OCI-LY1 (cell line): ENCODE data around the gene NTF3.

Experiments
- CTCF ChIP-seq: fragments of 200-600 bp; sonication (generic), shearing (Covaris generic); IDR thresholded peaks from 2 replicates; pipeline ENCODE4 v1.5.1; 2017; ENCODE audit warnings: mild to moderate bottlenecking, antibody characterized with exemption, low read length, moderate library complexity, mixed read lengths
- EZH2 ChIP-seq: fragments of 200-600 bp; sonication (generic), shearing (Covaris generic); IDR thresholded peaks from 2 replicates; pipeline ENCODE4 v1.8.0; 2017; ENCODE audit warnings: borderline replicate concordance, mixed run types, mild to moderate bottlenecking, antibody characterized with exemption, low read length, moderate library complexity, mixed read lengths

DNA sequence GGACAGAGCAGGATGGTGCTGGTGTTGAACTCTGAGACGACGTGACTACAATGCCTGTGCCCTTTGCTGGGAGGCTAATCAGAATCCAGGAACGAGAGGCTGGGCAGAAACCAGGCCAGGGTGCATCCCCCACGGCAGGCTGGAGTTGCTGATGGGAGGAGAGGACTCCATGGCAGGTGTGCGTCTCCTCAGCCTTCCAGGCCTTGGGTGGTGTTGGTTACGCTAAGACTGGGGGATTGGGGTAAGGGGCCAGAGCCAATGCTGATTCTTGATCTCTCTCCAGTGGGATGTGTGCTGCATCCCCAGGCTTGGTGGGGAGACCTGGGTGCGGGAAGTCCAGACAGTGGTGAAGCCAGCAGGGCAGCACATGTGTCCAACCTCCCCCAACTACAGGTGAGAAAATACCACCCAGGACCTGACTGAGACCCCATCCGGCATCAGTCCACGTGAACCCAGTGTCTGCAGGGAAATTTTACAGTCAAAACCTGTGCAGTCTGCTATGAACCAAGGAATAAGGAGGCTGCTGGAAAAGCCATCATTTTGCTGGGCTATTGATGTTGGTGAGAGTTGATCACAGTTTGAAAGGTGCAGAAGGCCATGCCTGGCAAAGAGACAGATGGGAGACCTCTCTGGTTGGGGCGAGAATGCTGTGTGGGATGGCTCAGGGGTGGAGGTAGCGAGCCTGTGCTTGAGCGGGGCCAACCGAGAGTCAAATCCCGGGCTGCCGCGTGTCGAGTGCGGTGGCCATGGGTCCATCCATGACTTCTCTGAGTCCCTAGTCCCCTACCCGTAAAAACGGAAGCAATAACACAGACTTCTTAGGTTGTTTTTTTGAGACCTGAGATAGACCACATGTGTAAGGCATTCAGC is 89.8 kb downstream of the NTF3 start:
- TF ChIP-seq CTCF: no peak
- TF ChIP-seq EZH2: no peak
